PC-9 (cell line): ENCODE measurements around the gene SIAH3.

ENCODE experiments used
- CTCF ChIP-seq: fragments of 200-600 bp; sonication (generic); conservative IDR thresholded peaks from 2 replicates; pipeline ENCODE4 v1.6.1; 2017; ENCODE audit warnings: mixed run types, antibody characterized with exemption, mild to moderate bottlenecking, moderate library complexity
- EZH2 ChIP-seq: fragments of 200-600 bp; sonication (generic); IDR thresholded peaks from 2 replicates; pipeline ENCODE4 v1.8.0; 2017; ENCODE audit warnings: antibody characterized with exemption, low read depth

GRCh38 chr13:45863709-45864590 is 12.4 kb upstream of the SIAH3 start:
- TF ChIP-seq CTCF (no peak), EZH2 (no peak)
